Measurements from ENCODE around the gene DSC1.

DSC1 gene

GRCh38 chr18:31162825-31163435, at the start of gene DSC1:
Gene DSC1 (minus strand): TSS chr18:31162856. CDS start chr18:31162594, 262 bp downstream.
- TF ChIP-seq EP300 (IDR thresholded peaks at IDR 0.05; ENCODE audit: borderline replicate concordance) (no peak), EGR1 (IDR thresholded peaks at IDR 0.05) (no peak), TAF1 (IDR thresholded peaks at IDR 0.05; ENCODE audit: low read depth) (no peak), TCF12 (IDR thresholded peaks at IDR 0.05; ENCODE audit: low read depth) (no peak), CEBPB (IDR thresholded peaks at IDR 0.05) (no peak), CREB1 (IDR thresholded peaks at IDR 0.05; ENCODE audit: low read depth) (no peak), RAD21 (IDR thresholded peaks at IDR 0.05; ENCODE audit: low read depth) (no peak), ZBTB7A (IDR thresholded peaks at IDR 0.05; ENCODE audit: low read depth) (no peak), USF1 (IDR thresholded peaks at IDR 0.05) (no peak), FOXM1 (IDR thresholded peaks at IDR 0.05; ENCODE audit: borderline replicate concordance, low read depth) (no peak), REST (IDR thresholded peaks at IDR 0.05; ENCODE audit: low read depth) (no peak), TEAD4 (IDR thresholded peaks at IDR 0.05) (no peak), YY1 (IDR thresholded peaks at IDR 0.05; ENCODE audit: low read depth) (no peak), NFIC (IDR thresholded peaks at IDR 0.05) (no peak), MAX (IDR thresholded peaks at IDR 0.05) (no peak)

- TF ChIP-seq TEAD4 (IDR thresholded peaks at IDR 0.05) (no peak), CREB1 (IDR thresholded peaks at IDR 0.05; ENCODE audit: low read depth) (no peak), MAX (IDR thresholded peaks at IDR 0.05) (no peak), RAD21 (IDR thresholded peaks at IDR 0.05; ENCODE audit: low read depth) (no peak), EGR1 (IDR thresholded peaks at IDR 0.05) (no peak), FOXM1 (IDR thresholded peaks at IDR 0.05; ENCODE audit: borderline replicate concordance, low read depth) (no peak), USF1 (IDR thresholded peaks at IDR 0.05) (no peak), EP300 (IDR thresholded peaks at IDR 0.05; ENCODE audit: borderline replicate concordance) (no peak), YY1 (IDR thresholded peaks at IDR 0.05; ENCODE audit: low read depth) (no peak), CEBPB (IDR thresholded peaks at IDR 0.05) (no peak), ZBTB7A (IDR thresholded peaks at IDR 0.05; ENCODE audit: low read depth) (no peak), REST (IDR thresholded peaks at IDR 0.05; ENCODE audit: low read depth) (no peak), NFIC (IDR thresholded peaks at IDR 0.05) (no peak), TCF12 (IDR thresholded peaks at IDR 0.05; ENCODE audit: low read depth) (no peak), TAF1 (IDR thresholded peaks at IDR 0.05; ENCODE audit: low read depth) (no peak)
Observed at GRCh38 chr18:31211047-31211446, 48.4 kb upstream of the DSC1 start.

GRCh38 chr18:31209041-31209440, 46.4 kb upstream of the DSC1 start:
- TF ChIP-seq CEBPB (IDR thresholded peaks at IDR 0.05) (no peak), CREB1 (IDR thresholded peaks at IDR 0.05; ENCODE audit: low read depth) (no peak), NFIC (IDR thresholded peaks at IDR 0.05) (no peak), MAX (IDR thresholded peaks at IDR 0.05) (no peak), REST (IDR thresholded peaks at IDR 0.05; ENCODE audit: low read depth) (no peak), YY1 (IDR thresholded peaks at IDR 0.05; ENCODE audit: low read depth) (no peak), FOXM1 (IDR thresholded peaks at IDR 0.05; ENCODE audit: borderline replicate concordance, low read depth) (no peak), TEAD4 (IDR thresholded peaks at IDR 0.05) (no peak), TCF12 (IDR thresholded peaks at IDR 0.05; ENCODE audit: low read depth) (no peak), ZBTB7A (IDR thresholded peaks at IDR 0.05; ENCODE audit: low read depth) (no peak), RAD21 (IDR thresholded peaks at IDR 0.05; ENCODE audit: low read depth) (no peak), EGR1 (IDR thresholded peaks at IDR 0.05) (no peak), TAF1 (IDR thresholded peaks at IDR 0.05; ENCODE audit: low read depth) (no peak)

- no peak for TF ChIP-seq TAF1 (IDR thresholded peaks at IDR 0.05; ENCODE audit: low read depth)
- no peak for TF ChIP-seq TEAD4 (IDR thresholded peaks at IDR 0.05)
- no peak for TF ChIP-seq ZBTB7A (IDR thresholded peaks at IDR 0.05; ENCODE audit: low read depth)
- TF ChIP-seq USF1 (IDR thresholded peaks at IDR 0.05): no peak
- no peak for TF ChIP-seq EGR1 (IDR thresholded peaks at IDR 0.05)
- no peak for TF ChIP-seq YY1 (IDR thresholded peaks at IDR 0.05; ENCODE audit: low read depth)
- no peak for TF ChIP-seq TCF12 (IDR thresholded peaks at IDR 0.05; ENCODE audit: low read depth)
- no peak for TF ChIP-seq RAD21 (IDR thresholded peaks at IDR 0.05; ENCODE audit: low read depth)
- TF ChIP-seq EP300 (IDR thresholded peaks at IDR 0.05; ENCODE audit: borderline replicate concordance): no peak
- no peak for TF ChIP-seq NFIC (IDR thresholded peaks at IDR 0.05)
- TF ChIP-seq MAX (IDR thresholded peaks at IDR 0.05): no peak
- no peak for TF ChIP-seq REST (IDR thresholded peaks at IDR 0.05; ENCODE audit: low read depth)
- TF ChIP-seq CEBPB (IDR thresholded peaks at IDR 0.05): no peak
- TF ChIP-seq FOXM1 (IDR thresholded peaks at IDR 0.05; ENCODE audit: borderline replicate concordance, low read depth): no peak
- TF ChIP-seq CREB1 (IDR thresholded peaks at IDR 0.05; ENCODE audit: low read depth): no peak
Observed at GRCh38 chr18:31207391-31207790, 44.7 kb upstream of the DSC1 start.
